Transverse colon (tissue), 4 donors: ENCODE results near the gene GPR63.

Experiments used
- CTCF ChIP-seq, 5 experiments: fragments of 200-600 bp in 3 of 5; fragments of 450-650 bp in 2 of 5; sonication (generic) in 3 of 5; IDR thresholded peaks; 1 replicate in 2 of 5; 2 replicates in 3 of 5; pipeline ENCODE4 v1.5.1; 2016 to 2017; ENCODE audit warnings: antibody characterized with exemption in 5 of 5, inconsistent platforms in 3 of 5, mild to moderate bottlenecking in 2 of 5, moderate library complexity in 1 of 5
- POLR2A ChIP-seq: fragments of 450-650 bp; IDR thresholded peaks from one replicate; pipeline ENCODE4 v1.6.1; 2016; ENCODE audit warnings: antibody characterized with exemption, mild to moderate bottlenecking, moderate library complexity
- POLR2AphosphoS5 ChIP-seq, 3 donors: sonication (generic); formaldehyde crosslinking; IDR thresholded peaks; one replicate each; pipeline ENCODE4 v1.6.1; 2016; ENCODE audit warnings: antibody characterized with exemption in 3 of 3

GRCh38 chr6:96856856-96857255 lies 19.6 kb upstream of the GPR63 start:
- TF ChIP-seq CTCF (IDR thresholded peaks at IDR 0.05): no peak
- TF ChIP-seq POLR2A: no peak
- no peak for TF ChIP-seq POLR2AphosphoS5 (IDR thresholded peaks at IDR 0.05)
